ENCODE results near the gene CMSS1.

CMSS1 gene

DNA sequence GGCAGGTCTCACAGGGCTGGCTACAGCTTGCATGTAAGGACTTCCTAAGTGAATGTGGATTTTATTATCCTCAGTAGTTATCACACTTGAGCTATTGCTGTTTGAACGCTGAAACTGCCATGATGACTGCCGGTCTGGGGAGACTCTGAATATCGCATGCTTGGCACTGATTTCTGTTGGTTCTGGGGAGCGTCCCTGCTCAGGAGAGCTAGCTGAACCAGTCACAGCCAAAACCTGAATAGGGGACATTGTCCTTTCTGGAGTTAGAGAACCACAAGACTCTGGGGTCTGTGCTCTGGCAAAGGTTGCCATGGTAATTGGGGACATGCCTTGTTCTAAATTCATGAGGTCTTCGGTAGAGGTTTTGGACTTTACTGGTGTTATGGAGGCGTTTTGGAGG is 30.8 kb downstream of the CMSS1 start:
- TF ChIP-seq, protein P1, sequence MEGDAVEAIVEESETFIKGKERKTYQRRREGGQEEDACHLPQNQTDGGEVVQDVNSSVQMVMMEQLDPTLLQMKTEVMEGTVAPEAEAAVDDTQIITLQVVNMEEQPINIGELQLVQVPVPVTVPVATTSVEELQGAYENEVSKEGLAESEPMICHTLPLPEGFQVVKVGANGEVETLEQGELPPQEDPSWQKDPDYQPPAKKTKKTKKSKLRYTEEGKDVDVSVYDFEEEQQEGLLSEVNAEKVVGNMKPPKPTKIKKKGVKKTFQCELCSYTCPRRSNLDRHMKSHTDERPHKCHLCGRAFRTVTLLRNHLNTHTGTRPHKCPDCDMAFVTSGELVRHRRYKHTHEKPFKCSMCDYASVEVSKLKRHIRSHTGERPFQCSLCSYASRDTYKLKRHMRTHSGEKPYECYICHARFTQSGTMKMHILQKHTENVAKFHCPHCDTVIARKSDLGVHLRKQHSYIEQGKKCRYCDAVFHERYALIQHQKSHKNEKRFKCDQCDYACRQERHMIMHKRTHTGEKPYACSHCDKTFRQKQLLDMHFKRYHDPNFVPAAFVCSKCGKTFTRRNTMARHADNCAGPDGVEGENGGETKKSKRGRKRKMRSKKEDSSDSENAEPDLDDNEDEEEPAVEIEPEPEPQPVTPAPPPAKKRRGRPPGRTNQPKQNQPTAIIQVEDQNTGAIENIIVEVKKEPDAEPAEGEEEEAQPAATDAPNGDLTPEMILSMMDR (IDR thresholded peaks at IDR 0.05; ENCODE audit: low read depth, low read length, missing control alignments) = no peak
- in situ Hi-C loops (cut with HindIII; ENCODE audit: low pct_ligation_motif_present, low sequenced_read_pairs) = loop anchor here (25.0 kb wide), 2 partner anchors 214 to 414 kb away; partner anchors contain the start of gene TBC1D23
- H3K4me3 ChIP-seq (ENCODE audit: low read depth, low read length) = no peak overlapping the region
- H3K27ac ChIP-seq = no peak overlapping the region
- H3K27me3 ChIP-seq (replicated peaks) = no peaks in the 10 kb centered on the region
- no peak for DNase-seq
- H3K36me3 ChIP-seq (replicated peaks) = peaks cover 8% of the 10 kb centered on the region

DNA sequence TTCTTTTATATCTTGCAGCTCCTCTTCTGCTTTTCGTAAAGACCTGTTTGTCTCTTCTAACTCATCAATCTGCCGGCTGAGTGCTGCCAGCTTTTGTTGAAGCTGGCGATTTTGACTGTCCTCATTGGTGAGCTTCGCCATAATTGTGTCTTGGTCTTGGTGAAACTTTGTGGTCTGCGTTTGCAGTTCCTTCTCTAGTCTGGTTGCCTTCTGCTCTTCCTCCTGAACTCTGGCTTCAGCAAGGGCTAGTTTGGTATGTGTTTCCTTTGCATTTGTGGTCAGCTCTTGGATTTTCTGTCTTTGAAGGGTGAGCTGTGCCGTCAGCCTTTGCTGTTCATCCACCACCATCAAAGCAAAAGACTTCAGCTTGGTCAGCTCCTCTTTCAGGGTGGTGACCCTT is 32.9 kb downstream of the CMSS1 start:
- Histone ChIP-seq H3K4me3 (ENCODE audit: low read depth, low read length) (no peak overlapping the region), H3K27ac (no peak overlapping the region), H3K36me3 (replicated peaks) (peaks cover 8% of the 10 kb centered on the region), H3K27me3 (replicated peaks) (no peaks in the 10 kb centered on the region)
- TF ChIP-seq, protein P1 (IDR thresholded peaks at IDR 0.05; ENCODE audit: low read depth, low read length, missing control alignments) = no peak
- no peak for DNase-seq
- in situ Hi-C loops (cut with HindIII; ENCODE audit: low pct_ligation_motif_present, low sequenced_read_pairs) = no loop called here

DNA sequence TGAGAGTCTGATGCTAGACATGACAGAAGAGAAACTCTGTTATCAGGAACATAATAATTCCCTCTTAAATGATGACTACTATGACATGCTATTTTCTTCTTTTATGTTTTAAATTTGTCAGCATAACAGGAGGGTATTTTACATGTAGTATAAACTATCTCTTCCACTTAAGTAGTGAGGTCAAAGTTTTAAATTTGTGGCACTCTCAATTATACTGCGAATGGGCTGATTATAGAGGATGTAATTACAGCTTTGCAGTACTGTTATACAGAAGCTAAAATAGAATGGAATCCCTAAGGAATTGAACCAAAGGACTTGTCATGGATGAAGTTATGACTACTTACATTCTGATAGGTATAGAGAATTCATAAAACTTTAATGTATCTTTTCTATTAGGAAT is 34.3 kb downstream of the CMSS1 start:
- DNase-seq = no peak
- in situ Hi-C loops (cut with HindIII; ENCODE audit: low pct_ligation_motif_present, low sequenced_read_pairs) = no loop called here
- Histone ChIP-seq H3K27ac (no peak overlapping the region), H3K4me3 (ENCODE audit: low read depth, low read length) (no peak overlapping the region), H3K36me3 (replicated peaks) (peaks cover 9% of the 10 kb centered on the region), H3K27me3 (replicated peaks) (no peaks in the 10 kb centered on the region)
- TF ChIP-seq, protein P1 (IDR thresholded peaks at IDR 0.05; ENCODE audit: low read depth, low read length, missing control alignments) = no peak

DNA sequence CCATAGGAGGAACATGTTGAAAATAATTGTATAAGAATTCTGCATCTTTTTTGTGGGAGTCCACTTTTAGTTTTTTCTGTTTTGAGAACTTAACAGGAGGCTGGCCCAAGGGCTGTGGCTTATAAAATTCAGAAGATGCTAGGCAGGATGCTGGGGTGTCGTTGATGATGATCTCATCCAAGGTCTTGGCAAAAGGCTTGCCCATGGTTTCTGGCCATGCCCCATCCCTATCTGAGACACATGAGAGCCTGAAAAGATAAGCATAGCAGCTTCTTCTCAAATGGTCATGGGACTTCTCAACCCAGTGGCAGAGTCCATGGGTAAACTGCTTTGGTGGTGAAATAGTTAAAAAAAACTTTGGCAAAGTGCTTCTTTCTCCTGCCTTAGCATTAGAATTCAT is 35.2 kb downstream of the CMSS1 start:
- no peak for DNase-seq
- TF ChIP-seq, protein P1 (IDR thresholded peaks at IDR 0.05; ENCODE audit: low read depth, low read length, missing control alignments) = no peak
- no peak overlapping the region for H3K4me3 ChIP-seq (ENCODE audit: low read depth, low read length)

DNA sequence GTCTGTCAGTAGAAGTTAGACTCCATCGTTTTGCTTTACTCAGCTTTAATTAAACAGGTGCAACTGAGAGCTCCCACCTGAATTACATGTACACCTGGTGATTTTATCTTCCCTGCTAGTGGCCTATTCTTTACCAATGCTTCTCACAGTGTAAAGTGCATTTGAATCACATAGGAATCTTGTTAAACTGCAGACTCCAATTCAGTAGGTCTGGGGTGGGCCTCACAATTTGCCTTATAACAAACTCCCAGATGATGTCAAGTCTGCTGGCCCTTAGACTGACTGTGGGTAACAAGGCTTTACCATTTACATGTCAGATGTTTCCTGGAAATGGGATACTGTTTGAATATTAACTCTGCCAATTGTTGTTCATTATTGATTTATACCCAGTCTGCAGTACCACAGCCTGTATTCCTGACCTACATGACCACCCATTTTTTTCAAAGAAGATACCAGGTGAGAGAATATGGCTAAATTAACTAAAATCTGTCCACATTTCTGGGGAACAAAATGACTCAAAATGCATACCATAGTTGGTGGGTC is 37.2 kb downstream of the CMSS1 start:
- Histone ChIP-seq H3K36me3 (replicated peaks) (peaks cover 13% of the 10 kb centered on the region), H3K27ac (no peak overlapping the region), H3K4me3 (ENCODE audit: low read depth, low read length) (no peak overlapping the region), H3K27me3 (replicated peaks) (no peaks in the 10 kb centered on the region)
- TF ChIP-seq, protein P1 (IDR thresholded peaks at IDR 0.05; ENCODE audit: low read depth, low read length, missing control alignments) = no peak
- in situ Hi-C loops (cut with HindIII; ENCODE audit: low pct_ligation_motif_present, low sequenced_read_pairs) = no loop called here
- no peak for DNase-seq

More for the DNA sequence above, 35.2 kb downstream of the CMSS1 start:
- Histone ChIP-seq H3K27ac (no peak overlapping the region), H3K27me3 (replicated peaks) (no peaks in the 10 kb centered on the region), H3K36me3 (replicated peaks) (peaks cover 13% of the 10 kb centered on the region)
- in situ Hi-C loops (cut with HindIII; ENCODE audit: low pct_ligation_motif_present, low sequenced_read_pairs) = no loop called here

DNA sequence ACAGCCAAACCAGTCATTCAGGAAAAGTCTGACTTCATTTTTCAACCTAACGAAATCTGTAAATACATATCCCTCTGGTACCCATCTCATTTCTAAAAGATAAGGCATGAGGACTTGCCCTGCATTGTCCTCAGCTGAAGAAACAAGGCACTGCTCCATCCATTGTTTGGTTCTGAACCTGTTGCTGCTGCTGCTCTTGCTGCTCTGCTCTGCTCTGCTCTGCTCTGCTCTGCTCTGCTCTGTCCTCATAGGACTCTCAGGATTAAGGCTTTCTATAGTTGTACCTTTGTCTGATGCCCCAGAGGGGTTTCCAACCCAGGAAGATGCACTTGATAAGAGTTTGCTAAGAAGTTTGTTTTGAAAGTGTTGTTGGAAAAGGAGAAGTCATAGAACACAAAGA is 38.2 kb downstream of the CMSS1 start:
- Histone ChIP-seq H3K27me3 (replicated peaks) (no peaks in the 10 kb centered on the region), H3K4me3 (ENCODE audit: low read depth, low read length) (no peak overlapping the region), H3K36me3 (replicated peaks) (peaks cover 9% of the 10 kb centered on the region), H3K27ac (no peak overlapping the region)
- in situ Hi-C loops (cut with HindIII; ENCODE audit: low pct_ligation_motif_present, low sequenced_read_pairs) = no loop called here
- TF ChIP-seq, protein P1 (IDR thresholded peaks at IDR 0.05; ENCODE audit: low read depth, low read length, missing control alignments) = no peak
- DNase-seq = no peak

Measured in brain microvascular endothelial cell (primary cell).